Esophagus squamous epithelium (tissue), 4 donors: ENCODE data around the gene BACE1.
"Not testable (repeated sequence)": the region's sequence is repeated elsewhere in the genome, so short reads cannot be mapped to it uniquely, and the experiment has no call there.

Experiments
- CTCF ChIP-seq, 6 experiments: fragments of 450-650 bp in 4 of 6; fragments of 200-600 bp in 2 of 6; sonication (generic) in 2 of 6; IDR thresholded peaks; one replicate each; pipeline ENCODE4 v1.5.1; 2016 to 2019; ENCODE audit warnings: antibody characterized with exemption in 6 of 6, mild to moderate bottlenecking in 4 of 6, moderate library complexity in 4 of 6
- POLR2A ChIP-seq, 4 donors: fragments of 450-650 bp; IDR thresholded peaks; one replicate each; pipeline ENCODE4 v1.6.1; 2017; ENCODE audit warnings: antibody characterized with exemption in 4 of 4, mild to moderate bottlenecking in 4 of 4, moderate library complexity in 3 of 4

- TF ChIP-seq CTCF, POLR2A (IDR thresholded peaks at IDR 0.05): not testable (repeated sequence)
These were observed 43.9 kb downstream of the BACE1 start for GRCh38 chr11:117272175-117272574.
